Cardiac fibroblast (primary cell): ENCODE data around the gene ZDHHC13.
"Not testable (repeated sequence)": the region's sequence is repeated elsewhere in the genome, so short reads cannot be mapped to it uniquely, and the experiment has no call there.

Experiments used
- DNase-seq, 2 donors: peaks; one replicate each; pipeline versions ENCODE4 v3.0.0 to v3.0.0-alpha.2; 2010; ENCODE audit warnings: low read depth in 2 of 2
- H3K4me3 ChIP-seq, 2 donors: replicated peaks in 1 of 2; 1 replicate in 1 of 2; 2 replicates in 1 of 2; pipeline ENCODE4 v1.5.1; 2011; ENCODE audit warnings: low read depth in 2 of 2, low read length in 2 of 2, mild to moderate bottlenecking in 2 of 2, moderate library complexity in 1 of 2
- TF ChIP-seq, protein P1 (sequence below): IDR thresholded peaks from one replicate; pipeline ENCODE4 v1.5.1; 2011; ENCODE audit warnings: low read depth, mild to moderate bottlenecking, low read length, inconsistent platforms

Gene ZDHHC13

DNA sequence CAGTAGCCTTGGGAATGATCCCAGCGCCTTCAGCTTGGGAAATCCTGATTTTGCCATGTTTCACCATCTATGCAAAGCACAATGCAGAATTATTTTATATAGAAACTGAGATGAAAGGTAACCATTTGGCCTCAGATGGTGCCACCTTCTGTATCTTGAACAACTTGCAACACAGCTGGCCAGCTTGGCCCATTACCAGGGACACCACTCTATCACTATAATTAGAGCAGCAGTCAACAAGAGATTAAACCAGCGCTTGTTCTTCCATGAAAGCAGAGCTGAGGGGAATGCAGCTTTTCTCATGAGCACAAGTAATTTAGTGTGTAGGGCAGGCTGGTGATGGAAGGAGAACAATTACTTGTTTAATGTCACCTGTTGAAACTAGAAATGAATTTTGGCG lies 6.7 kb upstream of the ZDHHC13 start:
- TF ChIP-seq, protein P1, sequence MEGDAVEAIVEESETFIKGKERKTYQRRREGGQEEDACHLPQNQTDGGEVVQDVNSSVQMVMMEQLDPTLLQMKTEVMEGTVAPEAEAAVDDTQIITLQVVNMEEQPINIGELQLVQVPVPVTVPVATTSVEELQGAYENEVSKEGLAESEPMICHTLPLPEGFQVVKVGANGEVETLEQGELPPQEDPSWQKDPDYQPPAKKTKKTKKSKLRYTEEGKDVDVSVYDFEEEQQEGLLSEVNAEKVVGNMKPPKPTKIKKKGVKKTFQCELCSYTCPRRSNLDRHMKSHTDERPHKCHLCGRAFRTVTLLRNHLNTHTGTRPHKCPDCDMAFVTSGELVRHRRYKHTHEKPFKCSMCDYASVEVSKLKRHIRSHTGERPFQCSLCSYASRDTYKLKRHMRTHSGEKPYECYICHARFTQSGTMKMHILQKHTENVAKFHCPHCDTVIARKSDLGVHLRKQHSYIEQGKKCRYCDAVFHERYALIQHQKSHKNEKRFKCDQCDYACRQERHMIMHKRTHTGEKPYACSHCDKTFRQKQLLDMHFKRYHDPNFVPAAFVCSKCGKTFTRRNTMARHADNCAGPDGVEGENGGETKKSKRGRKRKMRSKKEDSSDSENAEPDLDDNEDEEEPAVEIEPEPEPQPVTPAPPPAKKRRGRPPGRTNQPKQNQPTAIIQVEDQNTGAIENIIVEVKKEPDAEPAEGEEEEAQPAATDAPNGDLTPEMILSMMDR, result no peak
- peak in 1 of 2 donors; percentile 7 for DNase-seq
- H3K4me3 ChIP-seq, result no peak overlapping the region

DNA sequence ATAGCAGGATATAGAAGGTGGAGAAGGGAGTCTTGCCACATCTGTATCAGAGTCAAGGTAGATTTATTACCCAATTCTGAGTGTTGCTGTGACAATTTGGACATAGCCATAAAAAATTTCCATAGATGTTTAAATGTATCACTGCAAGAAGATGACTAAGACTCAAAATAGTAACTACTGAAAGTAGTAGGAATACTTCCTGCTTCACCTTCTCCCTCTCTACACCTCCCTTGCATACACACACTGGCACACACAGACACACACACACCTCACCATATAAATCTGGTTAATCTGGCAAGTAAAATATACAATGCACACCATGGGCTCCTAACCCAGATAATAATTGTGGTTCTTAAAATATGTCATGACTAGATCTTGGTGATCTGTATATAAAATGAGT lies 5.2 kb upstream of the ZDHHC13 start:
- DNase-seq, result no peak
- H3K4me3 ChIP-seq, result no peak overlapping the region
- TF ChIP-seq, protein P1, result no peak

DNA sequence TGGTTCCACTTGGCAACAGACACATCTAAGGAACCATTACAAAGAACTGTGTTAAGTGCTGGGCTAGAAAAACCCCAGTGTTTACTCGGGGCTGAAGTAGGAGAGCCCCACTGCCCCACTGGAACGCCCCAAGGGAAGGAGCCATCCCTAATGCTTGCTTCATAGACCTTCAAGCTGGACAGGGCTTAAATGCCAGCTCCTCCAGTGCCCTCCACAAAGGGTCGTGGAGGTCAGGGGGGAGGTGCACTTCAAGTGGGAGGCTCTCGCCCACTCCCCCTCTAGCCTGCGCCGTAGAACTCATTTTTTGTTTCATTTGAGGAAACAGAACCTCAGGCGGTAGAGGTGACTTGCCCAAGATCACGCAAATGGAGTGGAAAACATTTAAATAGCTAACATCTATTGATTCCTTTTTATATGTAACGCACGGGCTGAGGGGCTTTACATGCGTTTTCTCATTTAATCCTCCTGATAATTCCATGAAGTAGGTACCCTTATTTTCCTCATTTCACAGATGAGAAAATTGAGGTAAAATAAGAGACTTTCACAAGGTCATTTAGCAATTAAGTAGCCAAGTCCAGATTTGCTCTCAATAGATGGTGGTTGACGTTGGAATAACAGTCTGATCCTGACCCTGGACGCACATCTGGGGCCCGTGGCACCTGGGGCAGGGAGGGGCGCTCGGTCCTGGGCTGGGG lies 545 bp upstream of the ZDHHC13 start:
- DNase-seq, result no peak
- peak overlapping the region; percentile 89 to 91 for H3K4me3 ChIP-seq
- TF ChIP-seq, protein P1, result no peak

DNA sequence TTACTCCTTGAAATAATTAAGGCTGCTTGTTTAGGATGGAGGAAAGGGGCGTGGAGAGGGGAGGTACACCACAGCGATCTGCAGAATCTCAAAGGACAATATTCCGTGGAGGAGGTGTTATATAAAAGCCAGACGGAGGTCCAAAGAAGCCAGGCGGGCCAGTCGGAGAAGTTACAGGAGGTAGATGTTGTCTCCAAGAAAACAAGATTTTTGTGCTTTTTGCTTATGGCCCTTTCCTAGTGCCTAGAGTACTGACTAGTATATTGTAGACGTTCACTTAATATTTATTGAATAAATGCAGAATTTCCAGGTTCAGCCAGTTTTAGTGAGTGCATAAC lies 761 bp downstream of the ZDHHC13 start:
- TF ChIP-seq, protein P1, result no peak
- DNase-seq, result no peak
- H3K4me3 ChIP-seq, result peak overlapping the region; percentile 89 to 91

DNA sequence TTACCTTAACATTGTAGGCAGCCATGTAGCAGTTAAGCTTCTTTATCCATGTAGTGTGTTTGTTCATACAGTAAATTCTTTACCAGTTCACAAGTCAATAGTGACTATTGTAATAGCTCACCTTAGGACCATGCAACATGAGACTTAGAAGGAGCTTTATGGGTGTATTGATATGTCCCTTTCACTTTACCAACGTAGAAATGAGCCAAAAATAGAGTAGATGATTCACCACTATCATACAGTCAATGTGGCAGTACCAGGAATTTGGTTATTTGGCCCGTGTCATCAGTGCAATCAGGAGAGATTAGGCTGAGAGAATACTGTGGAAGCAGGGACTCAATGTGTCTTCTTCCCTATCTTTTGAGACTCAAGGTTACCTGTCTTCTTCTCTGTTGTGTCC lies 4.7 kb downstream of the ZDHHC13 start:
- DNase-seq, result peak in 1 of 2 donors; percentile 1
- TF ChIP-seq, protein P1, result no peak
- H3K4me3 ChIP-seq, result no peak overlapping the region

DNA sequence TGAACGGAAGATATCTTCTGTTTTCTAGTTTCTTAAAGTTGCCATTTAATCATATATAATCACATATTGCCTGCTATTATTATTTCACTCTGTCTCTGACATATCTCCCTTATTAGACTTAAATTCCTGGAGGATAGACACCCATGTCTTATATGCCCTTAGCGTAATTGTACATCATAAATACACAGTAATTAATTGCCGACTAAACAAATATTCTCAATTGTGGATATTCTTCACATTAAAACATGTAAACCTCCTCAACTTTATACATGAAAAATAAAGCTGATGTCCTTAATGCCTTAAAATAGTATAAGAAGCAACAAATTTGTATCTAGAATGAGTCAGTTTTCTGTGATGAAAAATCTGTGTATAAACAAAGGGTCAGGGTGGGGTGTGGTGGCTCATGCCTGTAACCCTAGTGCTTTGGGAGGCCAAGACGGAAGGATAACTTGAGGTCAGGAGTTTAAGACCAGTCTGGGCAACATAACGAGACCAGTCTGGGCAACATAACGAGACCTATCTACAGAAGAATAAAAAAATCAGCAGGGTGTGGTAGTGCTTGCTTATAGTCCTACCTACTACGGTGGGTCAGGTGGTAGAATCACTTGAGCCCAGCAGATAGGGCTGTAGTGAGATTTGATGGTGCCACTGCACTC lies 6.1 kb downstream of the ZDHHC13 start:
- no peak for DNase-seq
- TF ChIP-seq, protein P1, result no peak
- no peak overlapping the region for H3K4me3 ChIP-seq

DNA sequence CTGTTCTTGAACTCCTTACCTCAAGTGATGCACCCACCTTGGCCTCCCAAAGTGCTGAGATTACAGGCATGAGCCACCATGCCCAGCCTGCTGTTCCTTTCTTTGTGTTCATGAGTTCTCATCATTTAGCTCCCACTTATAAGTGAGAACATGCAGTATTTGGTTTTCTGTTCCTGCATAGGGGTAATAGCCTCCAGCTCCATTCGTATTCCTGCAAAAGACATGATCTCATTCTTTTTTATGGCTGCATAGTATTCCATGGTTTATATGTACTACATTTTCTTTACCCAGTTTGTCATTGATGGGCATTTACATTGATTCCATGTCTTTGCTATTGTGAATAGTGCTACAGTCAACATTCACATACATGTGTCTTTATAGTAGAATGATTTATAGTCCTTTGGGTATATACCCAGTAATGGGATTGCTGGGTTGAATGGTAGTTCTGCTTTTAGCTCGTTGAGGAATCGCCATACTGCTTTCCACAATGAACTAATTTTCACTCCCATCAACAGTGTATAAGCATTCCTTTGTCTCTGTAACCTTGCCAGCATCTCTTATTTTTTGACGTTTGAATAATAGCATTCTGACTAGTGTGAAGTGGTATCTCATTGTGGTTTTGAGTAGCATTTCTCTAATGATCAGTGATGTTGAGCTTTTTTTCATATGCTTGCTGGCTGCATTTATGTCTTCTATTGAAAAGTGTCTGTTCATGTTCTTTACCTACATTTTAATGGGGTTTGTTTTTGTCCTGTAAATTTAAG lies 9.8 kb downstream of the ZDHHC13 start:
- H3K4me3 ChIP-seq, result not testable (repeated sequence)
- peak in 1 of 2 donors; percentile 5 for DNase-seq
